ENCODE measurements around the gene SIRT6.
"Not testable (repeated sequence)": the region's sequence is repeated elsewhere in the genome, so short reads cannot be mapped to it uniquely, and the experiment has no call there.

The SIRT6 gene

GRCh38 chr19:4198467-4199126 is 16.2 kb upstream of the SIRT6 start:
- DNase-seq: no peak

GRCh38 chr19:4197625-4198466 is 15.5 kb upstream of the SIRT6 start:
- DNase-seq: no peak

GRCh38 chr19:4197228-4197624 is 14.9 kb upstream of the SIRT6 start:
- DNase-seq: no peak

- no peak for DNase-seq
Measured at GRCh38 chr19:4196587-4197148, 14.3 kb upstream of the SIRT6 start.

GRCh38 chr19:4196009-4196408 is 13.6 kb upstream of the SIRT6 start:
- no peak for DNase-seq

- no peak for DNase-seq
Measured at GRCh38 chr19:4194353-4194752, 12.0 kb upstream of the SIRT6 start.

GRCh38 chr19:4192537-4192936 is 10.2 kb upstream of the SIRT6 start:
- not testable (repeated sequence) for DNase-seq

- DNase-seq: no peak
Measured at GRCh38 chr19:4189641-4190040, 7.3 kb upstream of the SIRT6 start.

- DNase-seq: no peak
Measured at GRCh38 chr19:4187313-4188122, 5.2 kb upstream of the SIRT6 start.

- peak; percentile 65 for DNase-seq
Measured at GRCh38 chr19:4186087-4186993, 4.0 kb upstream of the SIRT6 start.

- DNase-seq: no peak
Measured at GRCh38 chr19:4185413-4186086, 3.2 kb upstream of the SIRT6 start.

GRCh38 chr19:4184718-4185352 is 2.5 kb upstream of the SIRT6 start:
- no peak for DNase-seq

GRCh38 chr19:4183967-4184717 is 1.8 kb upstream of the SIRT6 start:
- no peak for DNase-seq

- no peak for DNase-seq
Measured at GRCh38 chr19:4181053-4181508, 1.3 kb downstream of the SIRT6 start.

GRCh38 chr19:4178990-4179389 is 3.4 kb downstream of the SIRT6 start:
- DNase-seq: no peak

- no peak for DNase-seq
Measured at GRCh38 chr19:4177146-4177545, 5.2 kb downstream of the SIRT6 start.

GRCh38 chr19:4175669-4175931 is 6.8 kb downstream of the SIRT6 start:
- DNase-seq: no peak

GRCh38 chr19:4174895-4175668 is 7.3 kb downstream of the SIRT6 start:
- DNase-seq: no peak

GRCh38 chr19:4174213-4174894 is 8.0 kb downstream of the SIRT6 start:
- DNase-seq: no peak

Data from NCI-H1436 (cell line).